HG03025 (cell line): ENCODE results near the gene ERAL1.
"Not testable (repeated sequence)": the region's sequence is repeated elsewhere in the genome, so short reads cannot be mapped to it uniquely, and the experiment has no call there.

Source experiments
- ATAC-seq: cut with Tn5 transposase; IDR thresholded peaks from one replicate; pipeline ENCODE4 v1.9.1; 2021; ENCODE audit warnings: mild to moderate bottlenecking, moderate library complexity; ENCODE audit not compliant: unreplicated experiment, low FRiP score

ERAL1 gene

GRCh38 chr17:28877150-28877711 is 22.4 kb downstream of the ERAL1 start:
- ATAC-seq: not testable (repeated sequence)

GRCh38 chr17:28878158-28878910 is 23.5 kb downstream of the ERAL1 start:
- no peak for ATAC-seq

GRCh38 chr17:28878981-28879380 is 24.2 kb downstream of the ERAL1 start:
- ATAC-seq: no peak

GRCh38 chr17:28879886-28880571 is 25.2 kb downstream of the ERAL1 start:
- no peak for ATAC-seq

- no peak for ATAC-seq
Measured at GRCh38 chr17:28880572-28880945, 25.7 kb downstream of the ERAL1 start.

- no peak for ATAC-seq
Measured at GRCh38 chr17:28881533-28882056, 26.8 kb downstream of the ERAL1 start.

GRCh38 chr17:28882154-28882895 is 27.5 kb downstream of the ERAL1 start:
- ATAC-seq: no peak

GRCh38 chr17:28883967-28884702 is 29.3 kb downstream of the ERAL1 start:
- no peak for ATAC-seq

GRCh38 chr17:28885363-28885762 is 30.5 kb downstream of the ERAL1 start:
- ATAC-seq: no peak

GRCh38 chr17:28885951-28886350 is 31.1 kb downstream of the ERAL1 start:
- no peak for ATAC-seq

- ATAC-seq: no peak
Measured at GRCh38 chr17:28887871-28888471, 33.2 kb downstream of the ERAL1 start.

- no peak for ATAC-seq
Measured at GRCh38 chr17:28888832-28889231, 34.0 kb downstream of the ERAL1 start.

- no peak for ATAC-seq
Measured at GRCh38 chr17:28889996-28890395, 35.2 kb downstream of the ERAL1 start.

GRCh38 chr17:28891201-28891600 is 36.4 kb downstream of the ERAL1 start:
- ATAC-seq: no peak

GRCh38 chr17:28892024-28892423 is 37.2 kb downstream of the ERAL1 start:
- ATAC-seq: no peak

- ATAC-seq: not testable (repeated sequence)
Measured at GRCh38 chr17:28893248-28894183, 38.7 kb downstream of the ERAL1 start.

- no peak for ATAC-seq
Measured at GRCh38 chr17:28895794-28896447, 41.1 kb downstream of the ERAL1 start.

- no peak for ATAC-seq
Measured at GRCh38 chr17:28896491-28896883, 41.7 kb downstream of the ERAL1 start.
